HEK293 (cell line): ENCODE results near the gene CDON.

ENCODE experiments used
- CTCF ChIA-PET: fragments of 350-600 bp; formaldehyde crosslinking; extraction: SDS; loops from one replicate; lab custom pipeline; 2021; ENCODE audit warnings: antibody characterized with exemption; lab: Yijun Ruan, JAX
- POLR2A ChIA-PET: fragments of 300-600 bp; formaldehyde crosslinking; extraction: SDS; loops from one replicate; lab custom pipeline; 2020; ENCODE audit warnings: antibody characterized with exemption, inconsistent platforms; lab: Yijun Ruan, JAX
- H3K27ac ChIP-seq: fragments of 200-500 bp; sonication (Bioruptor generic); 2 replicates; pipeline ENCODE4 v1.5.1; 2014; ENCODE audit warnings: low read depth, low read length, control low read depth, inconsistent platforms; ENCODE audit errors: extremely low read depth
- H3K36me3 ChIP-seq, 2 experiments: fragments of 200-500 bp in 1 of 2; sonication (Bioruptor generic) in 1 of 2; 1 replicate in 1 of 2; 2 replicates in 1 of 2; pipeline ENCODE4 v1.5.1; 2014 to 2017; ENCODE audit warnings: inconsistent platforms in 2 of 2, low read length in 2 of 2; ENCODE audit not compliant: control insufficient read depth in 2 of 2, insufficient read depth in 1 of 2
- H3K4me1 ChIP-seq: fragments of 200-500 bp; sonication (Bioruptor generic); 2 replicates; pipeline ENCODE4 v1.5.1; 2014; ENCODE audit warnings: mild to moderate bottlenecking, low read length, inconsistent platforms; ENCODE audit not compliant: control insufficient read depth, insufficient read depth
- H3K4me3 ChIP-seq: 2 replicates; pipeline ENCODE4 v1.5.1; 2011; ENCODE audit warnings: low read depth, mild to moderate bottlenecking, control low read depth, low read length, moderate library complexity
- H3K9me3 ChIP-seq: fragments of 200-500 bp; sonication (Bioruptor generic); 2 replicates; pipeline ENCODE4 v1.5.1; 2014; ENCODE audit warnings: low read depth, low read length, inconsistent platforms; ENCODE audit not compliant: control insufficient read depth, insufficient read depth
- HOXC10 ChIP-seq: sonication (generic); formaldehyde crosslinking; IDR thresholded peaks from 2 replicates; pipeline ENCODE4 v1.8.1; 2023; ENCODE audit warnings: mild to moderate bottlenecking, missing genetic modification reagents
- OSR2 ChIP-seq: fragments of 450-650 bp; formaldehyde crosslinking; IDR thresholded peaks from 2 replicates; pipeline ENCODE4 v1.5.1; 2016; ENCODE audit warnings: missing biosample characterization, missing genetic modification characterization
- SALL2 ChIP-seq: fragments of 450-650 bp; formaldehyde crosslinking; IDR thresholded peaks from 2 replicates; pipeline ENCODE4 v1.5.0; 2017; ENCODE audit warnings: missing biosample characterization, mild to moderate bottlenecking, missing genetic modification characterization, borderline replicate concordance
- SCRT2 ChIP-seq: fragments of 450-650 bp; formaldehyde crosslinking; IDR thresholded peaks from 2 replicates; pipeline ENCODE4 v1.5.1; 2016; ENCODE audit warnings: missing biosample characterization, missing genetic modification characterization
- SP2 ChIP-seq: fragments of 450-650 bp; formaldehyde crosslinking; IDR thresholded peaks from 2 replicates; pipeline ENCODE4 v1.5.1; 2016; ENCODE audit warnings: missing biosample characterization, missing genetic modification characterization
- ZNF2 ChIP-seq: fragments of 450-650 bp; formaldehyde crosslinking; IDR thresholded peaks from 2 replicates; pipeline ENCODE4 v1.5.1; 2016; ENCODE audit warnings: missing biosample characterization, missing genetic modification characterization
- ZNF324 ChIP-seq: fragments of 450-650 bp; formaldehyde crosslinking; IDR thresholded peaks from 2 replicates; pipeline ENCODE4 v1.5.1; 2016; ENCODE audit warnings: missing biosample characterization, missing genetic modification characterization
- ZNF416 ChIP-seq: fragments of 450-650 bp; formaldehyde crosslinking; IDR thresholded peaks from 2 replicates; pipeline ENCODE4 v1.5.1; 2016; ENCODE audit warnings: missing biosample characterization, missing genetic modification characterization
- ZNF426 ChIP-seq: fragments of 450-650 bp; formaldehyde crosslinking; IDR thresholded peaks from 2 replicates; pipeline ENCODE4 v1.5.1; 2017; ENCODE audit warnings: missing biosample characterization, missing genetic modification characterization, mild to moderate bottlenecking, inconsistent platforms, moderate library complexity
- ZNF560 ChIP-seq: fragments of 450-650 bp; formaldehyde crosslinking; IDR thresholded peaks from 2 replicates; pipeline ENCODE4 v1.5.1; 2017; ENCODE audit warnings: missing biosample characterization, missing genetic modification characterization, borderline replicate concordance
- ZNF677 ChIP-seq: fragments of 450-650 bp; IDR thresholded peaks from 2 replicates; pipeline ENCODE4 v1.5.0; 2018; ENCODE audit warnings: missing biosample characterization, mild to moderate bottlenecking, missing genetic modification characterization, moderate library complexity
- ZNF707 ChIP-seq: fragments of 450-650 bp; formaldehyde crosslinking; IDR thresholded peaks from 2 replicates; pipeline ENCODE4 v1.5.1; 2016; ENCODE audit warnings: missing biosample characterization, missing genetic modification characterization
- ZNF776 ChIP-seq: fragments of 450-650 bp; formaldehyde crosslinking; IDR thresholded peaks from 2 replicates; pipeline ENCODE4 v1.5.0; 2017; ENCODE audit warnings: missing biosample characterization, missing genetic modification characterization, borderline replicate concordance
- TF ChIP-seq, protein P1 (sequence below): fragments of 450-650 bp; formaldehyde crosslinking; IDR thresholded peaks from 2 replicates; pipeline ENCODE4 v1.5.1; 2016; ENCODE audit warnings: missing biosample characterization, missing genetic modification characterization, low read depth
- TF ChIP-seq, protein P2 (sequence below): fragments of 450-650 bp; formaldehyde crosslinking; IDR thresholded peaks from 2 replicates; pipeline ENCODE4 v1.5.1; 2016; ENCODE audit warnings: missing biosample characterization, missing genetic modification characterization
- TF ChIP-seq, protein P3 (sequence below): fragments of 450-650 bp; formaldehyde crosslinking; IDR thresholded peaks from 2 replicates; pipeline ENCODE4 v1.5.1; 2016; ENCODE audit warnings: missing biosample characterization, missing genetic modification characterization
- TF ChIP-seq, protein P4 (sequence below): fragments of 450-650 bp; formaldehyde crosslinking; IDR thresholded peaks from 2 replicates; pipeline ENCODE4 v1.5.1; 2016; ENCODE audit warnings: missing biosample characterization, missing genetic modification characterization

Gene CDON

DNA sequence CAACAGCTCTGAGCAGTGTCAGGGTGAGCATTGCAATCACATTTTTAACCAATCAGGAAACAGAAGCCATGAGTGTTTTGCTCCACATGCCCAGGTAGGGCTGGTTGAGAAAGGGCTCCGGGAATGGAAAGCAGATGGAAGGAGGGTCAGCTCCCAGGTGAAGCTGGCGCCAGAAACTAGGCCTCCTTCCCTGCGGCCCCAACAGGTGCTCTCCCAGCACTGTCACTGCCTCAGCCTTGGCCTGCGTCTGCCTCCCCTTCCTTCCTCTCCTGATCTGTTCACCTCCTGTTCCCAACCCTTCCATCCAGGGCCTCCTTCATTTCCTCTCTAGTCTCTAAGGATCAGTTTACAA lies 121.4 kb downstream of the CDON start:
- POLR2A ChIA-PET, result no interaction called here

DNA sequence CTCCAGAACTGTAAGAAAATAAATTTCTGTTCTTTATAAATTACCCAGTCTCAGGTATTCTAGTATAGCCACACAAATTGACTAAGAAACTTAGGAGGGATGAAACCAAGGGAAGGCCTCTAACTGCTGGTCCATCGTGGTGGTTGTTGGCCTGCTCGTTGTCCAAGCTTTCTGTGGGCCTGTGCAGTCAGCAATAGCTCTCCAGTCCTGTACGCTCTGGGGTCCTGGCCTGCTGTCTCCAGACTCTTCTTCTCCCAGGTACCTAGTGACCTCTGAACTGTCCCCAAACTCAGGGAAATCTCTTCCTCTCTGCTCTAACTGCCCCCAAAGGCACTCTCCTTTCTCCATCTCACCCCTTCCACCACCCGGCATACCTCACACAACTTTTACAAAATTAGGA lies 122.5 kb downstream of the CDON start:
- Histone ChIP-seq H3K4me3 (no peak overlapping the region), H3K9me3 (no peaks in the 10 kb centered on the region), H3K36me3 (no peaks in the 10 kb centered on the region), H3K27ac (no peak overlapping the region), H3K4me1 (no peaks in the 10 kb centered on the region)
- TF ChIP-seq, protein P1, sequence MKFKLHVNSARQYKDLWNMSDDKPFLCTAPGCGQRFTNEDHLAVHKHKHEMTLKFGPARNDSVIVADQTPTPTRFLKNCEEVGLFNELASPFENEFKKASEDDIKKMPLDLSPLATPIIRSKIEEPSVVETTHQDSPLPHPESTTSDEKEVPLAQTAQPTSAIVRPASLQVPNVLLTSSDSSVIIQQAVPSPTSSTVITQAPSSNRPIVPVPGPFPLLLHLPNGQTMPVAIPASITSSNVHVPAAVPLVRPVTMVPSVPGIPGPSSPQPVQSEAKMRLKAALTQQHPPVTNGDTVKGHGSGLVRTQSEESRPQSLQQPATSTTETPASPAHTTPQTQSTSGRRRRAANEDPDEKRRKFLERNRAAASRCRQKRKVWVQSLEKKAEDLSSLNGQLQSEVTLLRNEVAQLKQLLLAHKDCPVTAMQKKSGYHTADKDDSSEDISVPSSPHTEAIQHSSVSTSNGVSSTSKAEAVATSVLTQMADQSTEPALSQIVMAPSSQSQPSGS (tag by site-specific recombination), result no peak
- TF ChIP-seq ZNF426 (no peak), SALL2 (no peak), ZNF416 (tag by site-specific recombination) (no peak), SP2 (no peak), ZNF776 (tag by site-specific recombination) (no peak), ZNF2 (tag by site-specific recombination) (no peak), ZNF677 (tag by site-specific recombination) (no peak), HOXC10 (no peak), ZNF324 (tag by site-specific recombination) (no peak), ZNF560 (tag by site-specific recombination) (no peak), OSR2 (tag by site-specific recombination) (no peak)
- TF ChIP-seq, protein P2, sequence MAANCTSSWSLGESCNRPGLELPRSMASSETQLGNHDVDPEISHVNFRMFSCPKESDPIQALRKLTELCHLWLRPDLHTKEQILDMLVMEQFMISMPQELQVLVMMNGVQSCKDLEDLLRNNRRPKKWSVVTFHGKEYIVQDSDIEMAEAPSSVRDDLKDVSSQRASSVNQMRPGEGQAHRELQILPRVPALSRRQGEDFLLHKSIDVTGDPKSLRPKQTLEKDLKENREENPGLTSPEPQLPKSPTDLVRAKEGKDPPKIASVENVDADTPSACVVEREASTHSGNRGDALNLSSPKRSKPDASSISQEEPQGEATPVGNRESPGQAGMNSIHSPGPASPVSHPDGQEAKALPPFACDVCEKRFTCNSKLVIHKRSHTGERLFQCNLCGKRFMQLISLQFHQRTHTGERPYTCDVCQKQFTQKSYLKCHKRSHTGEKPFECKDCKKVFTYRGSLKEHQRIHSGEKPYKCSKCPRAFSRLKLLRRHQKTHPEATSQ (tag by site-specific recombination), result no peak
- TF ChIP-seq, protein P3, sequence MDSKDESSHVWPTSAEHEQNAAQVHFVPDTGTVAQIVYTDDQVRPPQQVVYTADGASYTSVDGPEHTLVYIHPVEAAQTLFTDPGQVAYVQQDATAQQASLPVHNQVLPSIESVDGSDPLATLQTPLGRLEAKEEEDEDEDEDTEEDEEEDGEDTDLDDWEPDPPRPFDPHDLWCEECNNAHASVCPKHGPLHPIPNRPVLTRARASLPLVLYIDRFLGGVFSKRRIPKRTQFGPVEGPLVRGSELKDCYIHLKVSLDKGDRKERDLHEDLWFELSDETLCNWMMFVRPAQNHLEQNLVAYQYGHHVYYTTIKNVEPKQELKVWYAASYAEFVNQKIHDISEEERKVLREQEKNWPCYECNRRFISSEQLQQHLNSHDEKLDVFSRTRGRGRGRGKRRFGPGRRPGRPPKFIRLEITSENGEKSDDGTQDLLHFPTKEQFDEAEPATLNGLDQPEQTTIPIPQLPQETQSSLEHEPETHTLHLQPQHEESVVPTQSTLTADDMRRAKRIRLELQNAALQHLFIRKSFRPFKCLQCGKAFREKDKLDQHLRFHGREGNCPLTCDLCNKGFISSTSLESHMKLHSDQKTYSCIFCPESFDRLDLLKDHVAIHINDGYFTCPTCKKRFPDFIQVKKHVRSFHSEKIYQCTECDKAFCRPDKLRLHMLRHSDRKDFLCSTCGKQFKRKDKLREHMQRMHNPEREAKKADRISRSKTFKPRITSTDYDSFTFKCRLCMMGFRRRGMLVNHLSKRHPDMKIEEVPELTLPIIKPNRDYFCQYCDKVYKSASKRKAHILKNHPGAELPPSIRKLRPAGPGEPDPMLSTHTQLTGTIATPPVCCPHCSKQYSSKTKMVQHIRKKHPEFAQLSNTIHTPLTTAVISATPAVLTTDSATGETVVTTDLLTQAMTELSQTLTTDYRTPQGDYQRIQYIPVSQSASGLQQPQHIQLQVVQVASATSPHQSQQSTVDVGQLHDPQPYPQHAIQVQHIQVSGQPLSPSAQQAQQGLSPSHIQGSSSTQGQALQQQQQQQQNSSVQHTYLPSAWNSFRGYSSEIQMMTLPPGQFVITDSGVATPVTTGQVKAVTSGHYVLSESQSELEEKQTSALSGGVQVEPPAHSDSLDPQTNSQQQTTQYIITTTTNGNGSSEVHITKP, result no peak
- TF ChIP-seq, protein P4, sequence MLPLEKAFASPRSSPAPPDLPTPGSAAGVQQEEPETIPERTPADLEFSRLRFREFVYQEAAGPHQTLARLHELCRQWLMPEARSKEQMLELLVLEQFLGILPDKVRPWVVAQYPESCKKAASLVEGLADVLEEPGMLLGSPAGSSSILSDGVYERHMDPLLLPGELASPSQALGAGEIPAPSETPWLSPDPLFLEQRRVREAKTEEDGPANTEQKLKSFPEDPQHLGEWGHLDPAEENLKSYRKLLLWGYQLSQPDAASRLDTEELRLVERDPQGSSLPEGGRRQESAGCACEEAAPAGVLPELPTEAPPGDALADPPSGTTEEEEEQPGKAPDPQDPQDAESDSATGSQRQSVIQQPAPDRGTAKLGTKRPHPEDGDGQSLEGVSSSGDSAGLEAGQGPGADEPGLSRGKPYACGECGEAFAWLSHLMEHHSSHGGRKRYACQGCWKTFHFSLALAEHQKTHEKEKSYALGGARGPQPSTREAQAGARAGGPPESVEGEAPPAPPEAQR (tag by site-specific recombination), result no peak
- ChIA-PET CTCF (interaction anchor here (0.7 to 1.9 kb wide), 9 partner anchors 8 to 254 kb away, joined by 3 to 8 read pairs (median 3); no protein-coding TSS in a partner anchor), POLR2A (no interaction called here)

More for the DNA sequence above, 121.4 kb downstream of the CDON start:
- CTCF ChIA-PET, result interaction anchor here (0.8 to 4.2 kb wide), 14 partner anchors 9 to 253 kb away, joined by 3 to 34 read pairs (median 5); partner anchors contain the start of gene CDON
- Histone ChIP-seq H3K27ac (no peak overlapping the region), H3K4me3 (no peak overlapping the region), H3K9me3 (no peaks in the 10 kb centered on the region), H3K36me3 (no peaks in the 10 kb centered on the region)
- 0 out of 2 replicates have a peak, but pooled peaks have one; percentile 22 for TF ChIP-seq SCRT2 (tag by site-specific recombination)
- TF ChIP-seq ZNF707 (tag by site-specific recombination), result no peak
- TF ChIP-seq, all 188 proteins: peak for 1
- H3K4me1 ChIP-seq, result no peaks in the 10 kb centered on the region
